ENCODE data around the gene SSBP3. TPM values are rescaled to one million over a fixed set of nuclear protein-coding genes. Genes with fewer than 3 reads are reported as not detected.

Gene SSBP3
- total and polyA plus RNA-seq, 9 donors: 41.2 to 247 (median 156) TPM

DNA sequence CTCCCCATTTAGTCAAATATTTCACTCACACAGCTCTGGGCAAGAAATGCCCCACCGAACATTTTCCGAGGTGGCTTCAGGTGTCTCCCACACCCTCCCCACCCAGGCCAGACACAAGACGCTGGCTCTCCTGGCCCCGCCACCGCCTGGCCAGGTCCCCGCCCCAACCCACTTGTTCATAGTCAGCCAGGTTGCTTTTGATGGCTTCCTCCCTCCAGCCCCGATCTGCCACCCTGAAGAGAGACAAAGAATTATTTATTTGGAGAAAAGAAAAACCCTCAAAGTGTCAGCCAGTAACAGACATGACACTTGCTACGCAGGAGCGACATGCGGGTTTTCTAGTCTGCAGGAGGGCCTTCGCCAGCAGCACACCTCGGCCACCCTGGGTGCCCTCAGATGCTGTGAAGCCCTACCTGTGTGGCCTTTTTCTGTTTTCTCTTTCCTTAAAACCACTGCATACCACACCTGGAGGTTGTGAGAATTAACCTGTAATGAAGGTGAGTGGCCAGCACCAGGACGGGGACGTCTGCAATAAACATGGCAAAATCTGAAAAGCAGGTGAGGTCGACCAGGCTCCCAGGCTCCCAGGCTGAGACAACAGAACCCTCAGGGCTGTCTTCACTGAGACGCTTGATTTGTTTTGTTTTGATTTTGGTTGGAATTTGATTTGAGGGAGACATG lies 27.2 kb downstream of the SSBP3 start:
- Histone ChIP-seq H3K27me3 (no peaks in the 10 kb centered on the region), H3K4me3 (no peak overlapping the region), H3K27ac (peak overlapping the region in 1 of 2 donors; percentile 48), H3K4me1 (ENCODE audit: insufficient read depth) (peaks cover 43% of the 10 kb centered on the region), H3K9me3 (no peaks in the 10 kb centered on the region), H3K36me3 (no peaks in the 10 kb centered on the region)
- WGBS, 3 donors: 81 to 87% (median 86%) methylated on average over 16 of the region's 16 CpGs
- intact Hi-C loops (cut with DNase I): no loop called here
- no peak for TF ChIP-seq EP300 (IDR thresholded peaks at IDR 0.05)
- DNase-seq: no peak

DNA sequence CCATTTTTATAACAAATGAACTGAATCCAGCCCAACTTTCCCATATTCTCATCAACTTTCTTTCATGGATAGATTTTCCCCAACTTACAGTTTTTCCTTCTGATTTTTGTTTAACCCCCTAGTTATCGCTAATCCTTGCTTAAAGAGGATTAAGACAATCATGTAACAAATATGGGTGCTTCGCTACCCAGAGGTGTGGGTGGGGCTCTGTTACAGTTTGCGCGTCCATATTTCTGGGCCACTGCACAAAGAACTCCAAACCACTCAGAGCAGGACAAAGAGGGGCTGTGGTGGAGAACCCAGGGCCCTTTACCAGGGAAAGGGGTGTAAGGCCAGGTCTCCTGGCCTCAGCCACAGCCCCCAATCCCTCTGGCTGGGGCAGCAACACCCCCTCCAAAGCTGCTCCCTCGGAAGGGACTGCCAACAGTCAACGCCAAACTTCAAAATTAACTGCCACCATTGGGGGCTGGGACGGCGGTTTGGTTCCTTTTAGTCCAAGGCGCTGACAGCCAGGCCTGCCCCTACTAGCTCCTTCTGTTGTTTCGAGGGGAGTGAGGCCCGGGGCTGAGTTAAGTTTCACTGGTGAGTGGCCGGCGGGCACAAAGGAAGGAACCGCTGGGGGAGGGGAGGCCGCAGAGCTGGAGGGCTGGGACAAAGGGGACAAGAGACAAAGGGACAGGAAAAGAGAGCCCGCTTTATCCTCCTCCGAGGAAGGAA lies 27.9 kb downstream of the SSBP3 start:
- no peaks in the 10 kb centered on the region for H3K36me3 ChIP-seq
- TF ChIP-seq POLR2A (IDR thresholded peaks at IDR 0.05): no peak
- no peak for DNase-seq
- peaks cover 44% of the 10 kb centered on the region for H3K4me1 ChIP-seq (ENCODE audit: insufficient read depth)
- intact Hi-C loops (cut with DNase I): no loop called here
- H3K4me3 ChIP-seq: no peak overlapping the region
- WGBS, 3 donors: 82 to 86% (median 85%) methylated on average over 17 of the region's 17 CpGs
- no peak overlapping the region for H3K27ac ChIP-seq
- no peaks in the 10 kb centered on the region for H3K9me3 ChIP-seq
- no peaks in the 10 kb centered on the region for H3K27me3 ChIP-seq

DNA sequence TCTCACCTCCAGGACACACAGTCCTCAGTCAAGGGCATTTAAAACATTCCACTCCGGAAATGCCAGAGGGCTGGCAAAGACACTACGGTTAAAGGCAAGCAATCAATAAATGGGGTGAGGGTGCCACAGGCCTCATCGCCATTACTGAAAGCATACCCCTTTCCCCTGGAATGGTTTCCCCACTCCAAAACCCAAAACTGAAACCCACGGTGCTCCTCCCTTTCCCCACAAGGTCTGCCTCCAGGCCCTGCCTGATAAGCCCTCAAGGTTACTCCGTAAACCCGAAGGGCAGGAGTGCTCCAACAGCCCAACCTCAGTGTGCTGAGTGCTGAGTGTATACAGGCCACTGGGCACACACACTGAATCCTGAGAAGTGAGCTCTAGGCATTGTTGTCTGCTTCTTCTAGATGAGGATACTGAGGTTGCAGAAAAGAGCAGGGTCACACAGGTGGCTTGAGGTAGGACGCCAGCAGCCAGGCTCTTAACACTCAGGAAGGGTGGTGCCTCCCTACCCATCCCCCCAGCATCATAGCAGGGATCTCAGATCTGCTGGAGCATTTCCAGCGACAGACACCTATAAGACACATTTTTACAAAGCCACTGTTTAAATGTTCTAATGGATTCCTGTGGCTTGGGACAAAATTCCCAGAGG lies 29.0 kb downstream of the SSBP3 start:
- no peak for TF ChIP-seq EP300 (IDR thresholded peaks at IDR 0.05)
- TF ChIP-seq POLR2A (IDR thresholded peaks at IDR 0.05): no peak
- TF ChIP-seq, protein P1, sequence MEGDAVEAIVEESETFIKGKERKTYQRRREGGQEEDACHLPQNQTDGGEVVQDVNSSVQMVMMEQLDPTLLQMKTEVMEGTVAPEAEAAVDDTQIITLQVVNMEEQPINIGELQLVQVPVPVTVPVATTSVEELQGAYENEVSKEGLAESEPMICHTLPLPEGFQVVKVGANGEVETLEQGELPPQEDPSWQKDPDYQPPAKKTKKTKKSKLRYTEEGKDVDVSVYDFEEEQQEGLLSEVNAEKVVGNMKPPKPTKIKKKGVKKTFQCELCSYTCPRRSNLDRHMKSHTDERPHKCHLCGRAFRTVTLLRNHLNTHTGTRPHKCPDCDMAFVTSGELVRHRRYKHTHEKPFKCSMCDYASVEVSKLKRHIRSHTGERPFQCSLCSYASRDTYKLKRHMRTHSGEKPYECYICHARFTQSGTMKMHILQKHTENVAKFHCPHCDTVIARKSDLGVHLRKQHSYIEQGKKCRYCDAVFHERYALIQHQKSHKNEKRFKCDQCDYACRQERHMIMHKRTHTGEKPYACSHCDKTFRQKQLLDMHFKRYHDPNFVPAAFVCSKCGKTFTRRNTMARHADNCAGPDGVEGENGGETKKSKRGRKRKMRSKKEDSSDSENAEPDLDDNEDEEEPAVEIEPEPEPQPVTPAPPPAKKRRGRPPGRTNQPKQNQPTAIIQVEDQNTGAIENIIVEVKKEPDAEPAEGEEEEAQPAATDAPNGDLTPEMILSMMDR (IDR thresholded peaks at IDR 0.05): no peak
- no peak overlapping the region for H3K4me3 ChIP-seq
- H3K4me1 ChIP-seq (ENCODE audit: insufficient read depth): peaks cover 52% of the 10 kb centered on the region
- H3K9me3 ChIP-seq: no peaks in the 10 kb centered on the region
- H3K27me3 ChIP-seq: no peaks in the 10 kb centered on the region
- peak in 2 of 5 donors; percentile 48 to 54 for DNase-seq
- H3K27ac ChIP-seq: peak overlapping the region in 1 of 2 donors; percentile 20
- intact Hi-C loops (cut with DNase I): no loop called here
- H3K36me3 ChIP-seq: no peaks in the 10 kb centered on the region
- WGBS, 3 donors: 26 to 40% (median 38%) methylated on average over 8 of the region's 8 CpGs

DNA sequence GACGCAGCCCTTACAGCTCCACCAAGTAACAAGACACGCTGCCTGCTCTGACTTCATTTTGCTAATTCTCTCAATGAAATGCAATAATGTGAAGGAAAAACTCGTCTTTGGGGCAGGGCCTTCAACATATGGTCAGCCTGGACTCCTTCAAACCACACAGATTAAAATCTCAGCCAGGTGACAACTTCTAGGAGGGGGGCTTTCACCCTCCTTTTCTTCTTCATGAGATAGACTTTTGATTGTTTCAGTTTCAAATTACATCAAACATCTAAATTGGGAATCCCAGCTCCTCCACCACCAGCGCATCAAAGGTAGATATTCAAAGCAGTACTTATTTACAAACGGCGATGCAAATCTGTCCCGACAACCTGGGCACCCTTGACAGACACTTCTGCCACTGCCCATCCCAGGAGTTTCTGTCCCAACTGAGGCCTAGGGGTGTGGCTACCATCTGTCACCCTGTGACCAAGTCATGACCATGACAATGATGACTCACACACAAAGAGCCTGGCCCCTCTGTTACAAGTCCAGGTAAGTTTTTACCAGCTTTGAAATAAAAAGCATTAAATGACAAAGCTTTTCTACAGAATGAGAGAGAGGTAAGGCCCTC lies 29.7 kb downstream of the SSBP3 start:
- no peak for DNase-seq
- WGBS, 3 donors: 77 to 84% (median 82%) methylated on average over 7 of the region's 7 CpGs
- intact Hi-C loops (cut with DNase I): no loop called here
- H3K9me3 ChIP-seq: no peaks in the 10 kb centered on the region
- H3K27ac ChIP-seq: peak overlapping the region in 1 of 2 donors; percentile 20
- no peak overlapping the region for H3K4me3 ChIP-seq
- TF ChIP-seq, protein P1 (IDR thresholded peaks at IDR 0.05): no peak
- TF ChIP-seq POLR2A (IDR thresholded peaks at IDR 0.05) (no peak), EP300 (IDR thresholded peaks at IDR 0.05) (no peak)
- H3K27me3 ChIP-seq: no peaks in the 10 kb centered on the region
- no peaks in the 10 kb centered on the region for H3K36me3 ChIP-seq
- H3K4me1 ChIP-seq (ENCODE audit: insufficient read depth): peaks cover 58% of the 10 kb centered on the region

DNA sequence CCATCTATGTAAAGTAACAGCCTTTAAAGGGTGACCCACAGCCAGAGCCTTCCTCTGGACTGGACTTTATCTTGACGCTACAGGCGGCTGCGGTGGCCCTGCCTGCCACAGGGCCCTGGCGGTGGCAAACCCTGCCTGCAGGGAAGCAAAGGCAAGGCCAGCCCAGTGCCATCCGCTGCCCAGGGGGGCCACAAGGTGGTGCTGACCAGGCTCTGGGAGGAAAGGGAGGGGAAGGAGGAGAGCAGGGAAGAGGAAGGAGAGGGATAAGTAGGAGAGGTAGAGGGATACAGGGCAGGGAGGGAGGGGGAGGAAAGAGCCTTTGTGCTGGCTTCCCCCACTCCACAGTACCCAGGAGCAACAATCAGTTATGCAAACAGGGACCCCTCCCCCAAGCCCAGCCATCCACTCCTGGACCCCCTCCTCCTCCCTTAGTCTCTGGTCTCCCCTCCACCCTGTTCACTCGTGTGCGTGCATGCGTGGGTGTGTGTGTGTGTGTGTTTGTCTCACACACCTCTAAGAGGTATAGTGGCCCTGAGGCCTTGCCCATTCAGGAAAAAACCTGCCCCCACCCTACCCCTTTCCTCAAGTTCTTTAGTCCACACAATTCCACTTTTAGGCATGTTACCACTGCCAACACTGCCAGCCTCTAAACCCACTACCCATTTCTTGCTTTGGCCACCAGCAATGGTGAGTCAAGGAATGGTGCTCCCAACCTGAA lies 30.3 kb downstream of the SSBP3 start:
- Histone ChIP-seq H3K36me3 (no peaks in the 10 kb centered on the region), H3K9me3 (no peaks in the 10 kb centered on the region), H3K4me3 (no peak overlapping the region), H3K27ac (no peak overlapping the region), H3K27me3 (no peaks in the 10 kb centered on the region), H3K4me1 (ENCODE audit: insufficient read depth) (peaks cover 64% of the 10 kb centered on the region)
- DNase-seq: no peak
- WGBS, 3 donors: 63 to 77% (median 64%) methylated on average over 8 of the region's 8 CpGs
- intact Hi-C loops (cut with DNase I): no loop called here
- TF ChIP-seq POLR2A (IDR thresholded peaks at IDR 0.05): no peak
- TF ChIP-seq EP300 (IDR thresholded peaks at IDR 0.05): no peak
- TF ChIP-seq, protein P1 (IDR thresholded peaks at IDR 0.05): no peak
